Retinal pigment epithelial cell (primary cell): ENCODE results near the gene HYAL2.

Experiments
- DNase-seq: peaks from one replicate; pipeline ENCODE4 v3.0.0-alpha.2; 2010; ENCODE audit warnings: low read depth
- H3K4me3 ChIP-seq: 2 replicates; pipeline ENCODE4 v1.5.1; 2011; ENCODE audit warnings: mild to moderate bottlenecking, low read length, control low read depth, moderate library complexity
- CTCF ChIP-seq: conservative IDR thresholded peaks from 2 replicates; pipeline ENCODE4 v1.5.1; 2011; ENCODE audit warnings: low read depth, low read length, control low read depth, inconsistent platforms

Gene HYAL2

DNA sequence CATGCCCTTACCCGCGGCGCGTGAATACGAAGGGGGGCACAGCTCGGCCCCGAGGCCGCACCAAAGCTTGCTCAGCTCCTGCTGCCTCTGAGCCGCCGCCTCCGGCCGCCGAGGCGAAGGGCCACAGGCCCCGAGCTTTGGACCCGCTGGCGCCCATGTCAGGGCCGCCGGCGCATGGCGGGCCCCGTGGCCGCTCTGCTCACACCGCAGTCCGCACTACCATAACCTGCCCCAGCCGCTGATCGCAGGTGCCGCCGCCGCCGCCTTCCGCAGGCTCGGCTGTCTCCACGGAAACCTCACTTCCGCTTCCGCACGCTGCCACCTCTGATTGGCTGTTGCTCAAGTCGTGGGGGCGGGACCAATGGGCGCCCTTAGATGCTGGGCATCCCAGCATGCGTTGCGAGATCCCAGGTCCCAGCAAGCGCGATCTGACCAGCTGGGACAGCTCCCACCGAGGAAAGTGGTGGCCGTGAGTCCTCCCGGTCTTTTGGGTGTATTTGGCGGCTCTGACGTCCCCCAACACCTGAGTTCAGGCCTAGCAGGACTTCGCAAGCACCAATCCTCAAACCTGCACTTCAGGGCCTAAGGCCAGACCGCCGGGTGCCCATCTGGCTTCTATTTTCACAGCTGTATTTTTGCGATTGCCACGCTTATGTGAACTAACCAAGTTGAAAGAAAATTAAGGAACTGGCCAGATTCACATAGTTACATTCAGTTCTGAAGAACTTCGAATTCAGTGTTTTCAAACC, 5.6 kb upstream of the HYAL2 start, which contains the start of gene TUSC2:
Gene TUSC2, minus strand, starts transcription at position 281 of the 749 bp plus-strand sequence. Its CDS starts 124 bp downstream, at position 157.
- H3K4me3 ChIP-seq, result peak within 1 kb of the TSS; percentile 86
- no peak for TF ChIP-seq CTCF
- DNase-seq, result peak; percentile 80

DNA sequence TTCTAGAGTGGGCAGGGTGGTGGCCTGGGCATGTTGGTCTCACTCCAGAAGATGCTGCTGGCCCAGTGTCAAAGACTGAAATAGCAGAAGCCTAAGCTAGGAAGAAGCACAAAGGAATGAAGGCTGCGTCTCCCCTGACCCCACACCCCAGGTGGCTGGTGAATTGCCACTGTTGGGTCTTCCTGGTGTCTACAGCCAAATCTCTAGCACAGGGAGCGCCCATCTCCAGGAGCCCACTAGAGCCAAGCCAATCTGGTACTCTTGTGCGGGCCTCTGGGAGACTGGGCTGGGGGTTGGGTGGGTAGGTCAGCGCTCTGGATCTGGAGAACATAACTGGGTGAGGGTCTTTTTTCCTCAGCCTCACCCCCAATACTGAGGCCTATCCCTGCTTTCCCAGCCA, 4.6 kb upstream of the HYAL2 start:
- no peak for TF ChIP-seq CTCF
- H3K4me3 ChIP-seq, result peak overlapping the region; percentile 86
- DNase-seq, result no peak

DNA sequence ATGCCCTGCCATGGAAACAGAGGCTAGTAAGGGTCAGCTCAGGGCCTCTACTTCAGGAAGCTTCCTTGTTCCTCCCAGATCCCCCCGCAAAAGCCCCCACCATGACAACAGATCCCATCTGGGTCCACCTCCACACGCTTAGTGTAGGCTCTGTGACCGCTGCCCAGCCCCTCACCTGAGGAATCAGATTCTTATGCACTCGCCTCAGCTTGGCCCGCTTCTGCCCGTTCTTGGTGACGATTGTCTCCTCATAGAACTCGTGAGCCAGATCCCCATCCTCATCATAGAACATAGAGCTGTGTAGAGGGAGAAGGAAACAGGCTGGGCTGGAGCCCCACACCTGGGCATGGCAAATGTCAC, 3.6 kb upstream of the HYAL2 start:
- no peak for DNase-seq
- H3K4me3 ChIP-seq, result no peak overlapping the region
- TF ChIP-seq CTCF, result no peak

GRCh38 chr3:50325497-50326181, 3.1 kb upstream of the HYAL2 start:
- DNase-seq, result no peak
- no peak for TF ChIP-seq CTCF
- H3K4me3 ChIP-seq, result no peak overlapping the region

GRCh38 chr3:50325113-50325480, 2.6 kb upstream of the HYAL2 start:
- TF ChIP-seq CTCF, result no peak
- DNase-seq, result no peak
- H3K4me3 ChIP-seq, result no peak overlapping the region

- peak; percentile 95 for TF ChIP-seq CTCF
- no peak for DNase-seq
- no peak overlapping the region for H3K4me3 ChIP-seq
These were observed 2.0 kb upstream of the HYAL2 start for GRCh38 chr3:50324351-50325112.
